ENCODE results near the gene C1orf122. TPM values are rescaled to one million over a fixed set of nuclear protein-coding genes. Genes with fewer than 3 reads are reported as not detected.
"Not testable (repeated sequence)": the region's sequence is repeated elsewhere in the genome, so short reads cannot be mapped to it uniquely, and the experiment has no call there.

Gene C1orf122
- total RNA-seq, 2 experiments from 2014 or later = 10.9 to 13.2 TPM

GRCh38 chr1:37764888-37765441 lies 42.6 kb upstream of the C1orf122 start, which contains the start of gene EPHA10:
Gene EPHA10 (minus strand): TSS chr1:37765120. CDS start chr1:37765066, 54 bp downstream.
- H3K4me3 ChIP-seq (ENCODE audit: low read length) = no peak within 1 kb of the TSS
- ChIA-PET POLR2A (no interaction called here), CTCF (no interaction called here)
- H3K4me1 Mint-ChIP-seq (ENCODE audit: low read depth) = peaks cover 4% of the 10 kb centered on the region
- DNase-seq = no peak
- TF ChIP-seq CTCF (IDR thresholded peaks at IDR 0.05) = no peak
- H3K27ac ChIP-seq (ENCODE audit: low read depth in 1 of 2, low read length in 2 of 2) = no peak within 1 kb of the TSS
- H3K27me3 Mint-ChIP-seq = peaks cover 80% of the 10 kb centered on the region
- H3K36me3 Mint-ChIP-seq (ENCODE audit: low read depth) = no peaks in the 10 kb centered on the region
- intact Hi-C loops (cut with DNase I, micrococcal nuclease) = no loop called here
- no peaks in the 10 kb centered on the region for H3K9me3 Mint-ChIP-seq
- no peak within 1 kb of the TSS for H3K27ac Mint-ChIP-seq
- H3K4me1 ChIP-seq (ENCODE audit: insufficient read depth, low read length) = peaks cover 13% of the 10 kb centered on the region
- peaks cover 66 to 77% of the 10 kb centered on the region in 2 experiments for H3K27me3 ChIP-seq (ENCODE audit: control insufficient read depth in 1 of 2, insufficient read depth in 2 of 2, low read length in 2 of 2)
- H3K9me3 ChIP-seq (ENCODE audit: control insufficient read depth in 1 of 2, insufficient read depth in 1 of 2, low read length in 2 of 2) = peaks cover 0 to 35% of the 10 kb centered on the region in 2 experiments
- no peaks in the 10 kb centered on the region for H3K36me3 ChIP-seq (ENCODE audit: insufficient read depth, low read length)
- H3K4me3 Mint-ChIP-seq = no peak within 1 kb of the TSS
- ATAC-seq (ENCODE audit: poor library complexity) = no peak

- H3K27me3 ChIP-seq (ENCODE audit: control insufficient read depth in 1 of 2, insufficient read depth in 2 of 2, low read length in 2 of 2) = peaks cover 66 to 76% of the 10 kb centered on the region in 2 experiments
- no peak overlapping the region for H3K27ac Mint-ChIP-seq
- TF ChIP-seq CTCF (IDR thresholded peaks at IDR 0.05) = no peak
- POLR2A ChIA-PET = no interaction called here
- ATAC-seq (ENCODE audit: poor library complexity) (no peak), DNase-seq (no peak)
- H3K27ac ChIP-seq (ENCODE audit: low read depth in 1 of 2, low read length in 2 of 2) = no peak overlapping the region
- H3K9me3 ChIP-seq (ENCODE audit: control insufficient read depth in 1 of 2, insufficient read depth in 1 of 2, low read length in 2 of 2) = peaks cover 0 to 35% of the 10 kb centered on the region in 2 experiments
- H3K4me3 Mint-ChIP-seq = no peak overlapping the region
- peaks cover 13% of the 10 kb centered on the region for H3K4me1 ChIP-seq (ENCODE audit: insufficient read depth, low read length)
- peaks cover 89% of the 10 kb centered on the region for H3K27me3 Mint-ChIP-seq
- H3K4me3 ChIP-seq (ENCODE audit: low read length) = no peak overlapping the region
- CTCF ChIA-PET = no interaction called here
- H3K36me3 ChIP-seq (ENCODE audit: insufficient read depth, low read length) = no peaks in the 10 kb centered on the region
- intact Hi-C loops (cut with DNase I, micrococcal nuclease) = no loop called here
- H3K36me3 Mint-ChIP-seq (ENCODE audit: low read depth) = no peaks in the 10 kb centered on the region
- H3K9me3 Mint-ChIP-seq = no peaks in the 10 kb centered on the region
- H3K4me1 Mint-ChIP-seq (ENCODE audit: low read depth) = peaks cover 4% of the 10 kb centered on the region
These were observed 41.5 kb upstream of the C1orf122 start for GRCh38 chr1:37765916-37766664.

GRCh38 chr1:37767488-37767887 lies 40.1 kb upstream of the C1orf122 start:
- Histone ChIP-seq H3K27me3 (ENCODE audit: control insufficient read depth in 1 of 2, insufficient read depth in 2 of 2, low read length in 2 of 2) (peaks cover 56 to 70% of the 10 kb centered on the region in 2 experiments), H3K4me1 (ENCODE audit: insufficient read depth, low read length) (peaks cover 13% of the 10 kb centered on the region), H3K27ac (ENCODE audit: low read depth in 1 of 2, low read length in 2 of 2) (no peak overlapping the region), H3K4me3 (ENCODE audit: low read length) (no peak overlapping the region), H3K9me3 (ENCODE audit: control insufficient read depth in 1 of 2, insufficient read depth in 1 of 2, low read length in 2 of 2) (peaks cover 0 to 26% of the 10 kb centered on the region in 2 experiments), H3K36me3 (ENCODE audit: insufficient read depth, low read length) (no peaks in the 10 kb centered on the region)
- no peak for TF ChIP-seq CTCF (IDR thresholded peaks at IDR 0.05)
- Mint-ChIP-seq H3K4me1 (ENCODE audit: low read depth) (peaks cover 4% of the 10 kb centered on the region), H3K9me3 (no peaks in the 10 kb centered on the region), H3K36me3 (ENCODE audit: low read depth) (no peaks in the 10 kb centered on the region), H3K27me3 (peaks cover 86% of the 10 kb centered on the region), H3K27ac (no peak overlapping the region), H3K4me3 (no peak overlapping the region)
- ATAC-seq (ENCODE audit: poor library complexity) (no peak), DNase-seq (no peak)
- CTCF ChIA-PET = no interaction called here
- intact Hi-C loops (cut with DNase I, micrococcal nuclease) = no loop called here
- POLR2A ChIA-PET = no interaction called here

GRCh38 chr1:37771440-37771839 lies 36.1 kb upstream of the C1orf122 start:
- H3K4me3 ChIP-seq (ENCODE audit: low read length); H3K36me3 Mint-ChIP-seq (ENCODE audit: low read depth); H3K4me1 Mint-ChIP-seq (ENCODE audit: low read depth); ATAC-seq (ENCODE audit: poor library complexity); DNase-seq; H3K27ac ChIP-seq (ENCODE audit: low read depth in 1 of 2, low read length in 2 of 2); intact Hi-C loops (cut with DNase I, micrococcal nuclease); CTCF ChIA-PET; POLR2A ChIA-PET; H3K4me3 Mint-ChIP-seq; H3K27ac Mint-ChIP-seq; H3K4me1 ChIP-seq (ENCODE audit: insufficient read depth, low read length); H3K9me3 ChIP-seq (ENCODE audit: control insufficient read depth in 1 of 2, insufficient read depth in 1 of 2, low read length in 2 of 2); H3K9me3 Mint-ChIP-seq; H3K36me3 ChIP-seq (ENCODE audit: insufficient read depth, low read length): not testable (repeated sequence)
- peaks cover 21 to 34% of the 10 kb centered on the region in 2 experiments for H3K27me3 ChIP-seq (ENCODE audit: control insufficient read depth in 1 of 2, insufficient read depth in 2 of 2, low read length in 2 of 2)
- H3K27me3 Mint-ChIP-seq = peaks cover 60% of the 10 kb centered on the region

Data from CD4-positive, alpha-beta T cell (primary cell).